C4-2B (cell line): Measurements from ENCODE around the gene DLX2.
A peak's percentile ranks its signal among the peaks of the same experiment; 100 is the strongest.
"Not testable (repeated sequence)": the region's sequence is repeated elsewhere in the genome, so short reads cannot be mapped to it uniquely, and the experiment has no call there.

ENCODE experiments used
- H3K27ac ChIP-seq: fragments of 450-650 bp; 2 replicates; pipeline ENCODE4 v1.5.1; 2017
- ZFX ChIP-seq: fragments of 450-650 bp; IDR thresholded peaks from 2 replicates; pipeline ENCODE4 v1.6.1; 2017
- TF ChIP-seq, protein P1 (sequence below): fragments of 450-650 bp; conservative IDR thresholded peaks from 2 replicates; pipeline ENCODE4 v1.5.1; 2017; ENCODE audit warnings: mild to moderate bottlenecking

Gene DLX2

GRCh38 chr2:172102391-172103359 lies at the start of gene DLX2:
DLX2 (minus strand) TSS chr2:172102900; CDS start chr2:172102538, 362 bp downstream.
- H3K27ac ChIP-seq = peak within 1 kb of the TSS; percentile 62
- no peak for TF ChIP-seq ZFX
- TF ChIP-seq, protein P1, sequence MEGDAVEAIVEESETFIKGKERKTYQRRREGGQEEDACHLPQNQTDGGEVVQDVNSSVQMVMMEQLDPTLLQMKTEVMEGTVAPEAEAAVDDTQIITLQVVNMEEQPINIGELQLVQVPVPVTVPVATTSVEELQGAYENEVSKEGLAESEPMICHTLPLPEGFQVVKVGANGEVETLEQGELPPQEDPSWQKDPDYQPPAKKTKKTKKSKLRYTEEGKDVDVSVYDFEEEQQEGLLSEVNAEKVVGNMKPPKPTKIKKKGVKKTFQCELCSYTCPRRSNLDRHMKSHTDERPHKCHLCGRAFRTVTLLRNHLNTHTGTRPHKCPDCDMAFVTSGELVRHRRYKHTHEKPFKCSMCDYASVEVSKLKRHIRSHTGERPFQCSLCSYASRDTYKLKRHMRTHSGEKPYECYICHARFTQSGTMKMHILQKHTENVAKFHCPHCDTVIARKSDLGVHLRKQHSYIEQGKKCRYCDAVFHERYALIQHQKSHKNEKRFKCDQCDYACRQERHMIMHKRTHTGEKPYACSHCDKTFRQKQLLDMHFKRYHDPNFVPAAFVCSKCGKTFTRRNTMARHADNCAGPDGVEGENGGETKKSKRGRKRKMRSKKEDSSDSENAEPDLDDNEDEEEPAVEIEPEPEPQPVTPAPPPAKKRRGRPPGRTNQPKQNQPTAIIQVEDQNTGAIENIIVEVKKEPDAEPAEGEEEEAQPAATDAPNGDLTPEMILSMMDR = no peak

DNA sequence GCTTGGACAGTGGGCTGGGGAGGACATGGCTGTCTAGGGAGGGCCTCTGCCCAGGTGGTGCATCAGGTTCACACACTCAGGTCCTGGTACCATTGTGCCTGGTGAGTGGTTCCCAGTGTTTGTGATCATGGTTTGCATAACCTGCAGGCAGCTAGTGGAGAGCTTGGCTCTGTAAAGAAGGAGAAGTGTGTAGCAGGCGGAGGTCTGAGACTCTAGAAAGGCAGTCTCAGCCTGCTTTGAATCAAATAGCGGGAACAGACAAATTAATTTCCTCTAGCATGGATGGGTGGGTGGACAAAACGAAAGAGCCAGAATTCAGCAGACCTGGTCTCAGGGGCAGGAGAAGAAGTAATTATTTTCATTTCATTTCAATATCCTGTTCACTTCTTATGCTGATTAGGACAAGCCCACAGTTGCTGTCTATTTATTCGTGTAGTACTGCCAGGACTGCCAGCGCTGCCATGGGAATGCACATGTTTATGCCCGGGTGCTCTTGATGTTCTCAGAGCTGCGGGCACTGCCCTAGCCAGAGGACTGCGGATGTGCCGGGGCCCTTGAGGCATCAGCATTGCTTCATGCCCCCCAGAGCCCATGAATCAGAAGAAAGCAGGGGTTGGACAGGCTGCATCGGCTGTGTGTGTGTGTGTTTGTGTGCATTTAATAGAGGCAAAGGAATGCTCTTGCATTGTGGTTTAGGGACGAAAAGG lies 45.4 kb upstream of the DLX2 start:
- TF ChIP-seq ZFX = no peak
- TF ChIP-seq, protein P1 = no peak
- no peak overlapping the region for H3K27ac ChIP-seq

DNA sequence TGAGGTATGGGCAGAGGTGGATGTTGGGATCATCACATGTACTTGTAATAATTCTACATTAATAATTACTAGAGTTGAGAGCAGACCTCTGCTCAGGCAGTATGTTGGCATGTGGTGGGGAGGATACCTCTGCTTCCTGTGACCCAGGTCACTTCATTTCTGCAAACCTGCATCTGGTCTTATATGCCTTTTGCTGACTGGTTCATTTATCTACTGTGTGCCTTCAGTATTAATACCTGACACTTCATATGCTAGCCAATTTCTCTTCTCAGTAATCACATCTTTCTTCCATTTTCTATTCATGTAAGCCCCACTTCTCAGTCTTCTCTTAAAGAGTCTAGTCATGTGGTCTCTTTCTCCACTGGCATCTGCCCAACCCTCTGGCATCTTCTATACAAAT lies 41.1 kb upstream of the DLX2 start:
- TF ChIP-seq, protein P1 = no peak
- no peak for TF ChIP-seq ZFX
- no peak overlapping the region for H3K27ac ChIP-seq

GRCh38 chr2:172138727-172139126 lies 36.0 kb upstream of the DLX2 start:
- not testable (repeated sequence) for H3K27ac ChIP-seq

GRCh38 chr2:172137943-172138342 lies 35.2 kb upstream of the DLX2 start:
- TF ChIP-seq, protein P1 = no peak
- no peak for TF ChIP-seq ZFX
- no peak overlapping the region for H3K27ac ChIP-seq

DNA sequence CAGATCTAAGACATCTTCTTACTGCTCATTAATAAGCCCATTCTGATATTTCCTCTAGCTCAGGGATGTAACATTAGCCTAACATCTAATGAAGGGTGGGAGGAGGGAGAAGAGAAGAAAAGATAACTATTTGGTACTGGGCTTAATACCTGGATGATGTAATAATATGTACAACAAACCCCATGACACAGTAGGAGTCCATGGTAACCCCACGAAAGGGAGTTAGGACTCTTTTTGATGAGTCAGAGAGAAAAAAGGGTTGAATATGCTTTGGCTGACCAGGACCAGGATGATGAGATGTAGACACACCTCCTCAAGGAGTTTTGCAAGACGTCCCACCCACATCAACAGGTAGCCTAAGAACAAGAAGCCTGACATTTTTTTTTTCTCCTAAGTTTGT lies 34.4 kb upstream of the DLX2 start:
- H3K27ac ChIP-seq = no peak overlapping the region
- no peak for TF ChIP-seq ZFX
- TF ChIP-seq, protein P1 = no peak

DNA sequence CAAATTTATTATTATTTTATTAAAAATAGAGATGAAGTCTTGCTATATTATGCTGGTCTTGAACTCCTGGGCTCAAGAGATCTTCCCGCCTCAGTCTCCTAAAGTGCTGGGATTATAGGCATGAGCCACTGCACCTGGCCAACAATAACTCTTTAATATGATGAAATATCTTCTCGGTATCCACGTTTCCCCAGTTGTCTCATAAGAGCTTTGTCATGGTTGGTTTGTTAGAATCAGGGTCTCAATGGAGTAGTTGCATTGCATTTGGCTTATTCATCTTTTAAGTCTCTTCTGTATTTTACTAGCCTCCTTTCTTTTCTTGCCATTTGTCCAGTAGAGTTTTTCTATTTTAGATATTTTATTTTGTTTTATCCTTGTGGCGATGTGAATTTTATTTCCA lies 32.7 kb upstream of the DLX2 start:
- TF ChIP-seq, protein P1 = no peak
- TF ChIP-seq ZFX = no peak
- H3K27ac ChIP-seq = no peak overlapping the region
